ENCODE results near the gene ANAPC13.

DNA sequence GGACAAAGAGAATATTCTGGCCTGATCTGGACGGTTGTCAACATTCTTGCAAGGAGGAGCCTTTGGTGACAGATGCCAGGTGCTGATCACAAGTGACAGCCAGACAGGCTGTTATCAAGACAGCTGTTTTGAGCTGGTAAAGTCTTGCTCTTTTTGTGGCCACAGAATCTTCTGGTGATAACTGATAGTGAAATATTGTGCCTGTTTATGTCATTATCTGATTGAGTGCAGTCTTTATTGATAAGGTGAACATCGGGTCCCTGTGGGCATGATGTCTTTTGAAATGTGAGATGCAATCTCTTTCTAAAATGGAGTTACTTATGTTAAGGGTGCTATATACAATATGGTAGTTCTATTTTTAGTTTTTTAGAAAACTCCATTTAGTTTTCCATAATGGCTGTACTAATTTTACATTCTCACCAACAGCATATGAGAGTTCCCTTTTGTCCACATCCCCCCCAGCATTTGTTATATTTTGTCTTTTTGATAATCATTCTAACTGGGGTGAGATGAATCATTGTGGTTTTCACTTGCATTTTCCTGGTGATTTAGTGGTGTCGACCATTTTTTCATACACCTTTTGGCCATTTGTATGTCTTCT lies 10.8 kb upstream of the ANAPC13 start:
- TF ChIP-seq POLR2AphosphoS5 (IDR thresholded peaks at IDR 0.05) = no peak
- TF ChIP-seq, protein P1, sequence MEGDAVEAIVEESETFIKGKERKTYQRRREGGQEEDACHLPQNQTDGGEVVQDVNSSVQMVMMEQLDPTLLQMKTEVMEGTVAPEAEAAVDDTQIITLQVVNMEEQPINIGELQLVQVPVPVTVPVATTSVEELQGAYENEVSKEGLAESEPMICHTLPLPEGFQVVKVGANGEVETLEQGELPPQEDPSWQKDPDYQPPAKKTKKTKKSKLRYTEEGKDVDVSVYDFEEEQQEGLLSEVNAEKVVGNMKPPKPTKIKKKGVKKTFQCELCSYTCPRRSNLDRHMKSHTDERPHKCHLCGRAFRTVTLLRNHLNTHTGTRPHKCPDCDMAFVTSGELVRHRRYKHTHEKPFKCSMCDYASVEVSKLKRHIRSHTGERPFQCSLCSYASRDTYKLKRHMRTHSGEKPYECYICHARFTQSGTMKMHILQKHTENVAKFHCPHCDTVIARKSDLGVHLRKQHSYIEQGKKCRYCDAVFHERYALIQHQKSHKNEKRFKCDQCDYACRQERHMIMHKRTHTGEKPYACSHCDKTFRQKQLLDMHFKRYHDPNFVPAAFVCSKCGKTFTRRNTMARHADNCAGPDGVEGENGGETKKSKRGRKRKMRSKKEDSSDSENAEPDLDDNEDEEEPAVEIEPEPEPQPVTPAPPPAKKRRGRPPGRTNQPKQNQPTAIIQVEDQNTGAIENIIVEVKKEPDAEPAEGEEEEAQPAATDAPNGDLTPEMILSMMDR (IDR thresholded peaks at IDR 0.05) = no peak
- TF ChIP-seq POLR2A (IDR thresholded peaks at IDR 0.05) = no peak
